Mesothelial cell of epicardium (in vitro differentiated cells): ENCODE measurements around the gene GAR1. TPM values are rescaled to one million over a fixed set of nuclear protein-coding genes. Genes with fewer than 3 reads are reported as not detected.

Experiments
- DNase-seq, 2 experiments: peaks; one replicate each; pipeline ENCODE4 v3.0.0; 2021; ENCODE audit warnings: low spot score in 2 of 2; ENCODE audit not compliant: unreplicated experiment in 2 of 2
- H3K27ac Mint-ChIP-seq: 2 replicates; pipeline ENCODE4 v1.8.0; 2021; ENCODE audit warnings: mixed read lengths
- H3K27me3 Mint-ChIP-seq: 2 replicates; pipeline ENCODE4 v1.8.0; 2021; ENCODE audit warnings: low read depth, mixed read lengths
- H3K36me3 Mint-ChIP-seq: 2 replicates; pipeline ENCODE4 v1.8.0; 2021; ENCODE audit warnings: mixed read lengths
- H3K4me1 Mint-ChIP-seq: 2 replicates; pipeline ENCODE4 v1.8.0; 2021; ENCODE audit warnings: mixed read lengths
- H3K4me3 Mint-ChIP-seq: 2 replicates; pipeline ENCODE4 v1.8.0; 2021; ENCODE audit warnings: mild to moderate bottlenecking, moderate library complexity, mixed read lengths
- H3K9me3 Mint-ChIP-seq: 2 replicates; pipeline ENCODE4 v1.8.0; 2021; ENCODE audit warnings: mixed read lengths
- total RNA-seq: library from RNA; stranded (reverse); gene quantifications from 3 replicates; pipeline ENCODE4 v1.2.1, GENCODE V29; 2021
- TF ChIP-seq, protein P1 (sequence below): fragments of 200-600 bp; sonication (generic); IDR thresholded peaks from one replicate; pipeline ENCODE4 v1.5.0; 2021; ENCODE audit warnings: antibody characterized with exemption; ENCODE audit not compliant: unreplicated experiment

The GAR1 gene
- total RNA-seq, 1 donor from 2014 or later = 25.6 TPM

DNA sequence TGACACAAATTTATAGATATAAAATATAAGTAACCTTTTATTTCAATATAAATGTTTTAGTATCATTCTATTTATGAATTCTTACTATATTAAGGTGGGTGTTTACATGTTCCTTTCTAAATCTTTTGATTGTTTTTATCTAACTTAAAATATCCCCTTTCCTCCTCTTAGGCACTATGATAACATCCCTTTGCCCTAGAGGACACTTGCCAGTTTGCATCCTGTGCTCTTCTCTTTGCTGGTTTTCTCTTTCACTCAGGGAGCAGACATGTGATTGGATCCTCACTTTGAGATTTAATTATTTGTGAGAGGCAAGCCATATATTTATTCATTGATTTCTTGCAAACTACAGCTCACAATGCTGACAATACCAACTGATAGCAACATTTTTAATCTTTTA, 48.6 kb downstream of the GAR1 start:
- H3K27me3 Mint-ChIP-seq = no peaks in the 10 kb centered on the region
- peaks cover under 1% of the 10 kb centered on the region for H3K36me3 Mint-ChIP-seq
- no peaks in the 10 kb centered on the region for H3K4me1 Mint-ChIP-seq
- no peak overlapping the region for H3K4me3 Mint-ChIP-seq
- H3K27ac Mint-ChIP-seq = no peak overlapping the region
- DNase-seq = no peak
- TF ChIP-seq, protein P1, sequence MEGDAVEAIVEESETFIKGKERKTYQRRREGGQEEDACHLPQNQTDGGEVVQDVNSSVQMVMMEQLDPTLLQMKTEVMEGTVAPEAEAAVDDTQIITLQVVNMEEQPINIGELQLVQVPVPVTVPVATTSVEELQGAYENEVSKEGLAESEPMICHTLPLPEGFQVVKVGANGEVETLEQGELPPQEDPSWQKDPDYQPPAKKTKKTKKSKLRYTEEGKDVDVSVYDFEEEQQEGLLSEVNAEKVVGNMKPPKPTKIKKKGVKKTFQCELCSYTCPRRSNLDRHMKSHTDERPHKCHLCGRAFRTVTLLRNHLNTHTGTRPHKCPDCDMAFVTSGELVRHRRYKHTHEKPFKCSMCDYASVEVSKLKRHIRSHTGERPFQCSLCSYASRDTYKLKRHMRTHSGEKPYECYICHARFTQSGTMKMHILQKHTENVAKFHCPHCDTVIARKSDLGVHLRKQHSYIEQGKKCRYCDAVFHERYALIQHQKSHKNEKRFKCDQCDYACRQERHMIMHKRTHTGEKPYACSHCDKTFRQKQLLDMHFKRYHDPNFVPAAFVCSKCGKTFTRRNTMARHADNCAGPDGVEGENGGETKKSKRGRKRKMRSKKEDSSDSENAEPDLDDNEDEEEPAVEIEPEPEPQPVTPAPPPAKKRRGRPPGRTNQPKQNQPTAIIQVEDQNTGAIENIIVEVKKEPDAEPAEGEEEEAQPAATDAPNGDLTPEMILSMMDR = no peak
- peaks cover 20% of the 10 kb centered on the region for H3K9me3 Mint-ChIP-seq

DNA sequence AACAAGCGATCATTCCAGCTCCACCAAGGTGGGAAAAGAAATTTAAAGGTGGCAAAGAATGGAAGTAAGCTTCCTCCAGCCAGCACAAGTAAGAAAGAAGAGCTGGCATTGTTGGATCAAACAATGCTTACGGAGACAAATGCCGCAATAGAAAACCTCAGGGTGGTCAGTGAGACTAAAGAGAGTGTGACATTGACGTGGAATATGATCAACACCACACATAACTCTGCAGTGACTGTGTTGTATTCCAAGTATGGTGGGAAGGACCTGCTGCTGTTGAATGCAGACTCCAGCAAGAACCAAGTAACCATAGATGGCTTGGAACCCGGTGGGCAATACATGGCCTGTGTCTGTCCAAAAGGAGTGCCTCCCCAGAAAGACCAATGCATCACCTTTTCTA, 54.5 kb downstream of the GAR1 start:
- peaks cover 17% of the 10 kb centered on the region for H3K4me1 Mint-ChIP-seq

DNA sequence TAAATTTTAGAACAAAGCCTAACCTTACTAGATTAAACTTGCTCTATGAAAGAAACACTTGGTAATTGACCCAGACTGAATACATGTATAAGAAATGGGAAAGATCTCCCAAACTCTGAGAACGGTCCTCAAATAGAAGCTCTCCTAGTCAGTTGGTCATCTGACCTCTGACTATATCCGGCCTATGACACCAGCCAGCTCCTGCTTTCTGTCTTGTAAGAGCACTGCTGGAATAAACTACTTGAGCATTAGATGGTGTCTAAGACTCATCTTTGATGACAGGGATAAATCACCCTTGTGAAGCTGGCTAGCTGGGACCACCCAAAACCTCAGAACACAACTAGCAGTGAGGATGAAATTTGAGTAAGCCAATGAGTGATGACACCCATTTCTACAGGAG, 56.5 kb downstream of the GAR1 start:
- no peaks in the 10 kb centered on the region for H3K36me3 Mint-ChIP-seq
- H3K9me3 Mint-ChIP-seq = no peaks in the 10 kb centered on the region
- TF ChIP-seq, protein P1 = no peak
- H3K27ac Mint-ChIP-seq = no peak overlapping the region
- DNase-seq = no peak
- H3K4me3 Mint-ChIP-seq = no peak overlapping the region
- peaks cover 17% of the 10 kb centered on the region for H3K4me1 Mint-ChIP-seq
- H3K27me3 Mint-ChIP-seq = no peaks in the 10 kb centered on the region

More for the DNA sequence above, 54.5 kb downstream of the GAR1 start:
- no peaks in the 10 kb centered on the region for H3K9me3 Mint-ChIP-seq
- no peak overlapping the region for H3K4me3 Mint-ChIP-seq
- TF ChIP-seq, protein P1 = no peak
- no peaks in the 10 kb centered on the region for H3K36me3 Mint-ChIP-seq
- H3K27me3 Mint-ChIP-seq = no peaks in the 10 kb centered on the region
- no peak overlapping the region for H3K27ac Mint-ChIP-seq
- no peak for DNase-seq

DNA sequence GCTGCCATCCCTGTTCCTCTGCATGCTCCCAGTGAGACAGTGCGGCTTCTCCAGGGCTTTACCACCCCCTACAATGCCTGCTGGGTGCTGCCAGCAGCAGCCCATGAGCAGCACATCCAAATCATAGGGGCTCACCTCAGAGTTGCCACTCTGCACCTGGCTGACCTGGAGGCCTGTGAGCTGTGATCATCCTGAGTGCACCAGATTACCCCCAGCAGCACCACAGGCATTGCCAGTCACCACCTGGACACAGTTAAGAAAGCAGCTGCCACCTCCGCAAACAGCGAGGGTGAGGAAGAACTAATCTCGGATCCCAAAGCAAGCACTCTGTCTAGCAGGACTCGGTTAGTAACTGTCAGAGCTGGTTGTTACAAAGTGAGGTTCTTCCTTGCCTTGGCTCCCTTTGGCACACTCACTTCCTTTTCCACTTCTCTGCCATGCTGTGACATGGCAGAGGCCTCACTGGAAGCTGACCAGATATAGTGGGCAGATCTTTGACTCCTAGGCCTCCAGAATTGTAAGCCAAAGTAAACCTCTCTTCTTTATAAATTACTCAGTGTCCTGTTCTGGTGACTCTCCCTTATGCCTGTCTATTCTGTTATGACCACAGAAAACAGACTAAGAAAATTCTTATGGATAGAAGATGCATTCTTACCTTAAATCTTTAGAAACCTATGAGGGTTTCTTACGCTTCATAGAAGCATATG, 57.5 kb downstream of the GAR1 start:
- H3K27ac Mint-ChIP-seq = no peak overlapping the region
- H3K4me1 Mint-ChIP-seq = peaks cover 17% of the 10 kb centered on the region
- no peaks in the 10 kb centered on the region for H3K36me3 Mint-ChIP-seq
- H3K27me3 Mint-ChIP-seq = no peaks in the 10 kb centered on the region
- H3K9me3 Mint-ChIP-seq = no peaks in the 10 kb centered on the region
- TF ChIP-seq, protein P1 = no peak
- H3K4me3 Mint-ChIP-seq = no peak overlapping the region
- DNase-seq = no peak

DNA sequence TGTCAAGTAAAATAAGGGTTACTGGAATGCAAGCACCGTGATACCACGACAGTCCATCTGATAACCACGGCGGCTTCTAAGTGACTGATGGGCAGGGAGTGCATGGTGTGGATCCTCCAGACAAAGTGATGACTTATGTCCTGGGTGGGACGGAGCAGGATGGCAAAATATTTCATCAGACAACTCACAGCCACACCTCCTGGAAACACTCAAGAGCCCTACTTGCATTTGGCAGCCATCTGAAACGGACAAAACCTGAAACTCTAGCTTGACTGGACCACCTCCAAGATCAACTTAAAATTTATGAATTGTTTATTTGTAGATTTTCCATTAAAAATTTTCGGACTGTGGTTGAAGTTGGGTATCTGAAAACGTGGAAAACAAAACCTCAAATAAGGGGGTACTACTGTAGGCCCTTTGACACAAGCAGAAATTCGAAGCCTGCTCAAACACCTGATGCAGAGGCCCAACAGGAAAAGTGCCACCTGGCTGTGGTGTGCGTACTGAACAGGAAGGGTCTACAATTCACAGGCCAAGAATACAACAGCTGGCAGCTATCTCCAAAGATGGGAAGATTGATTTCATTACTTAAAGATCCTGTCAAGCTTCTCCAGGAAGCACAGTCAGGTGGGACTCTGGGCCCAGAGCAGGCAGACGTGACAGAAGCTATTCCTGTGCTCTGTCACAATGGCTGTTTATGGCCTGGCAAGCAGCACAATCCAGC, 58.4 kb downstream of the GAR1 start:
- TF ChIP-seq, protein P1 = no peak
- no peak for DNase-seq
- H3K9me3 Mint-ChIP-seq = no peaks in the 10 kb centered on the region
- H3K27me3 Mint-ChIP-seq = no peaks in the 10 kb centered on the region
- H3K36me3 Mint-ChIP-seq = no peaks in the 10 kb centered on the region
- no peak overlapping the region for H3K4me3 Mint-ChIP-seq
- peaks cover 17% of the 10 kb centered on the region for H3K4me1 Mint-ChIP-seq
- H3K27ac Mint-ChIP-seq = peak overlapping the region; percentile 32

Other genes starting within 250 kb of the GAR1 start
- gene CASP6, start 112.3 kb upstream of the GAR1 start, total RNA-seq = 36.7 to 38.2 TPM (median 37.3 TPM) in 3 replicates
- gene PLA2G12A, start 85.7 kb upstream of the GAR1 start, total RNA-seq = 49.7 to 53.8 TPM (median 51.0 TPM) in 3 replicates
- gene CFI, start 13.8 kb upstream of the GAR1 start, total RNA-seq = 485 to 506 TPM (median 505 TPM) in 3 replicates
- 0.29 to 0.45 TPM (median 0.40 TPM) in 3 replicates for gene RRH, start 12.2 kb downstream of the GAR1 start, total RNA-seq
- gene LRIT3, start 32.3 kb downstream of the GAR1 start, total RNA-seq = 0.14 to 0.29 TPM (median 0.16 TPM) in 3 replicates
- gene EGF, start 97.1 kb downstream of the GAR1 start, total RNA-seq = 1.0 to 2.0 TPM (median 1.3 TPM) in 3 replicates